Body of pancreas (tissue), 4 donors: ENCODE results near the gene ANKLE2. TPM values are rescaled to one million over a fixed set of nuclear protein-coding genes. Genes with fewer than 3 reads are reported as not detected.

Source experiments
- ATAC-seq: fragments of 150-250 bp; one replicate; pipeline ENCODE4 v1.9.1; 2016
- DNase-seq, 4 donors: peaks; one replicate each; pipeline ENCODE4 v3.0.0-alpha.2; 2019
- H3K27ac ChIP-seq, 4 donors: fragments of 200-600 bp; sonication (generic); 1 replicate in 3 of 4; 2 replicates in 1 of 4; pipeline versions ENCODE4 v1.5.1 to v1.6.1; 2016 to 2019; ENCODE audit warnings: mild to moderate bottlenecking in 1 of 4, mixed read lengths in 1 of 4, moderate library complexity in 1 of 4
- H3K27me3 ChIP-seq, 2 donors: fragments of 200-600 bp; sonication (generic); one replicate each; pipeline ENCODE4 v1.6.0; 2016; ENCODE audit warnings: mild to moderate bottlenecking in 1 of 2
- H3K36me3 ChIP-seq, 2 donors: fragments of 200-600 bp; sonication (generic); replicated peaks in 1 of 2; 2 replicates each; pipeline ENCODE4 v1.5.1; 2016; ENCODE audit warnings: low read depth in 2 of 2; ENCODE audit not compliant: insufficient read depth in 1 of 2
- H3K4me1 ChIP-seq: fragments of 200-600 bp; sonication (generic); one replicate; pipeline ENCODE4 v1.6.0; 2016
- H3K4me3 ChIP-seq, 2 donors: fragments of 200-600 bp; sonication (generic); 1 replicate in 1 of 2; 2 replicates in 1 of 2; pipeline ENCODE4 v1.5.1; 2016 to 2019
- H3K9me3 ChIP-seq, 3 donors: fragments of 200-600 bp; sonication (generic); 1 replicate in 2 of 3; 2 replicates in 1 of 3; pipeline ENCODE4 v1.5.1; 2016
- CTCF ChIP-seq, 7 experiments: fragments of 450-650 bp in 4 of 7; fragments of 200-600 bp in 3 of 7; sonication (generic) in 3 of 7; IDR thresholded peaks; one replicate each; pipeline ENCODE4 v1.5.1; 2016 to 2019; ENCODE audit warnings: antibody characterized with exemption in 7 of 7
- POLR2A ChIP-seq, 3 donors: fragments of 450-650 bp; IDR thresholded peaks; one replicate each; pipeline ENCODE4 v1.6.1; 2016; ENCODE audit warnings: antibody characterized with exemption in 3 of 3, mild to moderate bottlenecking in 2 of 3
- WGBS, 2 donors: methylation state at CpG; one replicate each; pipeline ENCODE4 v1.1.5; 2017; 5-methylcytosine and 5-hydroxymethylcytosine counted together
- intact Hi-C: fragments of 100-400 bp; cut with DNase I; formaldehyde crosslinking; loops from one replicate; pipeline ENCODE4 v1.15.1; 2023
- small RNA-seq: library from RNA; depleted of rRNA; stranded (forward); fragments of <200 nt; gene quantifications from one replicate; pipeline ENCODE3, GENCODE V24; 2016
- total RNA-seq, 2 donors: library from RNA; depleted of rRNA; stranded (reverse); fragments of >200 nt; gene quantifications; one replicate each; pipeline ENCODE4 v1.1.0, GENCODE V29; 2016

The ANKLE2 gene
- total RNA-seq, 2 donors from 2014 or later, result 37.9 to 76.1 TPM

GRCh38 chr12:132675757-132676432 is 85.7 kb downstream of the ANKLE2 start:
- DNase-seq, result no peak
- peaks cover 0 to 8% of the 10 kb centered on the region in 2 donors for H3K36me3 ChIP-seq
- no peak for ATAC-seq

More at GRCh38 chr12:132675757-132676432, 85.7 kb downstream of the ANKLE2 start:
- Histone ChIP-seq H3K9me3 (no peaks in the 10 kb centered on the region), H3K4me1 (no peaks in the 10 kb centered on the region), H3K27ac (no peak overlapping the region), H3K27me3 (no peaks in the 10 kb centered on the region), H3K4me3 (no peak overlapping the region)
- 93 to 97% methylated on average over 12 to 14 of the region's 14 CpGs for whole genome bisulfite sequencing, 2 donors
- intact Hi-C loops, result no loop called here
- TF ChIP-seq POLR2A (IDR thresholded peaks at IDR 0.05) (no peak), CTCF (IDR thresholded peaks at IDR 0.05) (no peak)

Small RNA genes lying within 50 kb of the gene (small RNA-seq; reads per million reads assigned to genes)
- not detected for gene RNA5SP379

Other genes with a start within 250 kb of the ANKLE2 start
- not detected for gene LRCOL1, start 151.2 kb downstream of the ANKLE2 start, total RNA-seq
- gene P2RX2, start 143.1 kb downstream of the ANKLE2 start, total RNA-seq, result 1 to 10 TPM in 1 of 2 donors, not detected in 1; 1.0 TPM
- 10 to 100 TPM; 12.5 to 36.9 TPM for gene POLE, start 74.5 kb downstream of the ANKLE2 start, total RNA-seq
- gene PXMP2, start 74.2 kb downstream of the ANKLE2 start, total RNA-seq, result 10 to 100 TPM; 37.2 to 39.7 TPM
- gene PGAM5, start 51.0 kb downstream of the ANKLE2 start, total RNA-seq, result 10 to 100 TPM; 15.0 to 39.2 TPM
- 10 to 100 TPM; 57.3 to 98.6 TPM for gene GOLGA3, start 67.0 kb upstream of the ANKLE2 start, total RNA-seq
- 10 to 100 TPM; 31.4 to 45.2 TPM for gene CHFR, start 125.8 kb upstream of the ANKLE2 start, total RNA-seq
- gene ZNF605, start 194.5 kb upstream of the ANKLE2 start, total RNA-seq, result 10 to 100 TPM; 10.4 to 18.1 TPM
- gene ZNF26, start 224.5 kb upstream of the ANKLE2 start, total RNA-seq, result 1 to 10 TPM; 7.5 to 8.6 TPM